Fibroblast of skin of left quadriceps (primary cell): ENCODE measurements around the gene PCDHGB4.
"Not testable (repeated sequence)": the region's sequence is repeated elsewhere in the genome, so short reads cannot be mapped to it uniquely, and the experiment has no call there.

Experiments
- DNase-seq, 2 experiments: peaks; one replicate each; pipeline ENCODE4 v3.0.0-alpha.2; 2013; ENCODE audit warnings: low read depth in 2 of 2

Gene PCDHGB4

DNA sequence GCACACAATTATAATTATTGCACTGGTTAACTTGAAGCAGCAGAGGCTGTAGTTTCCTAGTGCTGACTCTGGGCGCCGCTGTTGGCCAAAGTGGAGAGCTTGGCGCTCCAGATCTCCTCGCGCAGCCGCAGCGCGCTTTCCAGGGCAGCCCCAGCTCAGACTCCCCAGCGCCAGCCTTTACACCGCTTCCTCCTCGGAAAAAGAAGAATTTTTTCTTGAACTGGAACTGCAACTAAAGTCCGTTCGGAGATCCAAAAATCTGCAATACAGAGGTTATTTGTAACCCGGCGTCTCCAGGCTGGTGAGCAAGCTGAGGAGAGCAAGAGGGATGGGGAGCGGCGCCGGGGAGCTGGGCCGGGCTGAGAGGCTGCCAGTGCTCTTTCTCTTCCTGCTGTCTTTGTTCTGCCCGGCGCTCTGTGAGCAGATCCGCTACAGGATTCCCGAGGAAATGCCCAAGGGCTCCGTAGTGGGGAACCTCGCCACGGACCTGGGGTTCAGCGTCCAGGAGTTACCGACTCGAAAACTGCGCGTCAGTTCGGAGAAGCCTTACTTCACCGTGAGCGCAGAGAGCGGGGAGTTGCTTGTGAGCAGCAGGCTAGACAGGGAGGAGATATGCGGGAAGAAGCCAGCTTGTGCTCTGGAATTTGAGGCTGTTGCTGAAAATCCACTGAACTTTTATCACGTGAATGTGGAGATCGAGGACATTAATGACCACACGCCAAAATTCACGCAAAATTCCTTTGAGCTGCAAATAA, at the start of gene PCDHGB4:
PCDHGB4 (plus strand) TSS at position 142 of the 755 bp plus-strand sequence; CDS start at position 329, 187 bp downstream.
- not testable (repeated sequence) for DNase-seq

DNA sequence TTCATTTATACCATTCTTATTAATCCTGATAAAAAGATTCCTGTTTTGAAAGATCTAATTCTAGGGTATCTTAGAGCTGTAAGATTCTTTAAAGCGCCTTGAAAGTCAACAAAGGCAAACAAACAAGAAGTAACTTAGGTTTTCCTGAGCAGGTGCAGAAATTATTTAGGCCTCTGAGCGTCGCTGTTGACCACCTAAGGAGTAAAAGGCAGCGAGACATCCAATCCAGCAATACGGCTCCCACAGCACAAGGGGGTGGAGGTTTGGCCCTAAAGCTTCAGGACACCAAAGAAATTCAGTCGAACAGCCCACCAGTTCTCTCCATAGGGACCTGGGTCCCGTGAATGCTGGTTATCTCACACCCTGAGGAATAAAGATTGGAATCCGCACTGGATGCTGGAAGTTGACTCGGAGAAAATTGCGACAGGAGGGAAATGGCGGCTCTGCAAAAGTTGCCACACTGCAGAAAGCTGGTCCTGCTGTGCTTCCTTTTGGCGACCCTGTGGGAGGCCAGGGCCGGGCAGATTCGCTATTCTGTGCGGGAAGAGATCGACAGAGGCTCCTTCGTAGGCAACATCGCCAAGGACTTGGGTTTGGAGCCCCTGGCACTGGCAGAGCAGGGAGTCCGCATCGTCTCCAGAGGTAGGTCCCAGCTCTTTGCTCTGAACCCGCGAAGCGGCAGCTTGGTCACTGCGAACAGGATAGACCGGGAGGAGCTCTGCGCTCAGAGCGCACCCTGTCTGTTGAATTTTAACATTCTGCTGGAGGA, 48.8 kb upstream of the PCDHGB4 start, which contains the start of gene PCDHGA2:
PCDHGA2 (plus strand) TSS at position 223 of the 769 bp plus-strand sequence.
- DNase-seq, result no peak

DNA sequence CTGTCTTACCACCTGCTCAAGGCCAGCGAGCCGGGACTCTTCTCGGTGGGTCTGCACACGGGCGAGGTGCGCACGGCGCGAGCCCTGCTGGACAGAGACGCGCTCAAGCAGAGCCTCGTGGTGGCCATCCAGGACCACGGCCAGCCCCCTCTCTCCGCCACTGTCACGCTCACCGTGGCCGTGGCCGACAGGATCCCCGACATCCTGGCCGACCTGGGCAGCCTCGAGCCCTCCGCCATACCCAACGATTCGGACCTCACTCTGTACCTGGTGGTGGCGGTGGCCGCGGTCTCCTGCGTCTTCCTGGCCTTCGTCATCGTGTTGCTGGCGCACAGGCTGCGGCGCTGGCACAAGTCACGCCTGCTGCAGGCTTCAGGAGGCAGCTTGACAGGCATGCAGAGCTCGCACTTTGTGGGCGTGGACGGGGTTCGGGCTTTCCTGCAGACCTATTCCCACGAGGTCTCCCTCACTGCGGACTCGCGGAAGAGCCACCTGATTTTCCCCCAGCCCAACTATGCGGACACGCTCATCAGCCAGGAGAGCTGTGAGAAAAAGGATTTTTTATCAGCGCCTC, 46.6 kb upstream of the PCDHGB4 start:
- not testable (repeated sequence) for DNase-seq

GRCh38 chr5:141342773-141343172, 44.7 kb upstream of the PCDHGB4 start:
- DNase-seq, result no peak

DNA sequence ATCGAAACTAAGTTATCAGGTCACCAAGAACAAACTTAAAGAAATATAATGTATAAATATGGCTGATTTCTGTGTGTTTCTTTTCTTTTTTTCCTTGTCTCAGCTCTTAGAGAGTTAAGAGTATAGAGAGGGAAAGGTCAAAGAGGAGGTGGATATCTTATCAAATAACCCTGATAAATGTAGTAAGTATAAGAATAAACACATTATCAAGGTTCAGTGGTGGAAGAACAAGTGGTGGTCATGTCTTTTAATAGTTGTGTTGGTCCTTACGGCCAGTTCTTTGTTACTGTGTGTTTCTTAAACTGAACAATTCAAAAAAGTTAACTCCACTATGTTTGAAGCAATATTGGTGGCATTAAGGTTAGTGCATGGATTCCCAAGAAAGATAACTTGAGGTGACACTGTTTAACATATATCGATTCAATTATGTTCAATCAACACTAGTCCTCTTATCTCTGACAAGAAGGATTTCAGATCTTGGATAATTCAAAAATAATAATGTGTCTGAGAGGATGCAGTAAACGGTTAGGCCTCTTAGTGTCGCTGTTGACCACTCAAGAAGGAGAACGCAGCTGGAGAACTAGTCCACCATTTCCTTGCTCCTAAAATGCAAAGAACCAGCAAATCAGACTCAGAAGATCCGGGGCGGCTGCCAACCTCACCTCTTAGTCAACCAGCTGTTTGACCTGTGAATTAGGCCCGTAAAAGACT, 44.1 kb upstream of the PCDHGB4 start, which contains the start of gene PCDHGA3:
PCDHGA3 (plus strand) TSS at position 588 of the 711 bp plus-strand sequence. CDS start 205 bp downstream, outside the sequence.
- no peak for DNase-seq

GRCh38 chr5:141343953-141344463, 43.5 kb upstream of the PCDHGB4 start:
- DNase-seq, result no peak

- no peak for DNase-seq
These were observed 42.2 kb upstream of the PCDHGB4 start for GRCh38 chr5:141345327-141345726.

GRCh38 chr5:141346017-141346416, 41.5 kb upstream of the PCDHGB4 start:
- DNase-seq, result not testable (repeated sequence)

DNA sequence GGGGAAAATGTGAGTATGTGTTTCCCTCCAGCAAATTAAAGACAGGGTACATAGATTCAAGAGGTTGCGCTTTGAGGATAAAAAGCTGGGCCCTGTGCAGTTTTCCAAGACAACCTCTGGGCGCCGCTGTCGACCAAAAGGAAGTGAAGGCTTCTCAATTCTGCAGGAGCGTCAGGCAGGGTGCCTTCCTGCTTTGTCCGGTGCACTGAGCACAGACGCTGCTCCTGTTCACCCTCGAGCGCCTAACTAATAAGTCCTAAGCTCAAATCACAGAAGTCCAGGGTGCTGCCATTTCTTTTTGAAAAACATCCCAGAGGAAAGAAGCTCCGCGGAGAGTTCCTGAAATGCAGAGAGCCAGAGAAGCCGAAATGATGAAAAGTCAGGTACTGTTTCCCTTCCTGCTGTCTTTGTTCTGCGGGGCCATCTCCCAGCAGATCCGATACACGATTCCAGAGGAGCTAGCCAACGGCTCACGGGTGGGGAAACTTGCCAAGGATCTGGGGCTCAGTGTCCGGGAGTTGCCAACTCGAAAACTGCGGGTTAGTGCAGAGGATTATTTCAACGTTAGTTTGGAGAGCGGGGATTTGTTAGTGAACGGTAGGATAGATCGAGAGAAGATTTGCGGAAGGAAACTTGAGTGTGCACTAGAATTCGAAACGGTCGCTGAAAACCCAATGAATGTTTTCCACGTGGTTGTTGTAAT, 37.4 kb upstream of the PCDHGB4 start, which contains the start of gene PCDHGB1:
PCDHGB1 (plus strand) TSS at position 183 of the 703 bp plus-strand sequence; CDS start at position 345, 162 bp downstream.
- no peak for DNase-seq

DNA sequence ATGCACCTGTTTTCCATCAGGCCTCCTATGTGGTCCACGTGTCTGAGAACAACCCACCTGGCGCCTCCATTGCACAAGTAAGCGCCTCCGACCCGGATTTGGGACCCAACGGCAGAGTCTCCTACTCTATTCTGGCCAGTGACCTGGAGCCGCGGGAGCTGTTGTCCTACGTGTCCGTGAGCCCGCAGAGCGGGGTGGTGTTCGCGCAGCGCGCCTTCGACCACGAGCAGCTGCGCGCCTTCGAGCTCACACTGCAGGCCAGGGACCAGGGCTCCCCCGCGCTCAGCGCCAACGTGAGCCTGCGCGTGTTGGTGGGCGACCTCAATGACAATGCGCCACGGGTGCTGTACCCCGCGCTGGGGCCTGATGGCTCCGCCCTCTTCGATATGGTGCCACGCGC, 35.9 kb upstream of the PCDHGB4 start:
- no peak for DNase-seq

DNA sequence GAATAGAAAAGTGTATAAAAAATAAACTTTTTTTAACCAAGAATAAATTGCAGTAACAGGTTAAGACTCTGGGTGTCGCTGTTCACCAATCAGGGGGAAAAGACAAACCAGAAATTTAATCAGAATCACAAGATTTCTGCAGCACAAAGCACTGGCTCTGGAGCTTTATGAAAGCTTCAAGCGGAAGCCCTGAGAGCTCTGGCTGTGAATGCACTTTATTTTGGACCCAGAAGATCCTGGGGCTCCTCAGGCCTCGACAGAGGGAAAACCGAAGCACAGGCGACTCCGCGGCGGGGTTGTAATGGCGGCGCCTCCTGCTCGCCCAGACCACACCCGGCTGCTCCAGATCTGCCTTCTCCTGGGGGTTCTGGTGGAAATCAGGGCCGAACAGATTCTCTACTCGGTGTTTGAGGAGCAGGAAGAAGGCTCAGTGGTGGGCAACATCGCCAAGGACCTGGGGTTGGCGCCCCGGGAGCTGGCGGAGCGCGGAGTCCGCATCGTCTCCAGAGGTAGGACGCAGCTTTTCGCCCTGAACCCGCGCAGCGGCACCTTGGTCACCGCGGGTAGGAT, 32.5 kb upstream of the PCDHGB4 start, which contains the start of gene PCDHGA4:
PCDHGA4 (plus strand) TSS at position 122 of the 570 bp plus-strand sequence; CDS start at position 209, 87 bp downstream.
- DNase-seq, result no peak

GRCh38 chr5:141355641-141356040, 31.9 kb upstream of the PCDHGB4 start:
- no peak for DNase-seq

- DNase-seq, result no peak
These were observed 31.4 kb upstream of the PCDHGB4 start for GRCh38 chr5:141356133-141356532.

DNA sequence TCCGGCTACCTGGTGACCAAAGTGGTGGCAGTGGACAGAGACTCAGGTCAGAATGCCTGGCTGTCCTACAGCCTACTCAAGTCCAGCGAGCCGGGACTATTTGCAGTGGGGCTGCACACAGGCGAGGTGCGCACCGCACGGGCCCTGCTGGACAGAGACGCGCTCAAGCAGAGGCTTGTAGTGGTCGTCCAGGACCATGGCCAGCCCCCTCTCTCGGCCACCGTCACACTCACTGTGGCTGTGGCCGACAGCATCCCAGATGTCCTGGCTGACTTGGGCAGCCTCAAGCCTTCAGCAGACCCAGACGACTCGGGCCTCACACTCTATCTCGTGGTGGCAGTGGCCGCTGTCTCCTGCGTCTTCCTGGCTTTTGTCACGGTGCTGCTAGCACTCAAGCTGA, 30.5 kb upstream of the PCDHGB4 start:
- DNase-seq, result no peak

- no peak for DNase-seq
These were observed 27.6 kb upstream of the PCDHGB4 start, which contains the start of gene PCDHGB2 for GRCh38 chr5:141359790-141360426. PCDHGB2 (plus strand) TSS chr5:141359994; CDS start chr5:141360136, 142 bp downstream.

DNA sequence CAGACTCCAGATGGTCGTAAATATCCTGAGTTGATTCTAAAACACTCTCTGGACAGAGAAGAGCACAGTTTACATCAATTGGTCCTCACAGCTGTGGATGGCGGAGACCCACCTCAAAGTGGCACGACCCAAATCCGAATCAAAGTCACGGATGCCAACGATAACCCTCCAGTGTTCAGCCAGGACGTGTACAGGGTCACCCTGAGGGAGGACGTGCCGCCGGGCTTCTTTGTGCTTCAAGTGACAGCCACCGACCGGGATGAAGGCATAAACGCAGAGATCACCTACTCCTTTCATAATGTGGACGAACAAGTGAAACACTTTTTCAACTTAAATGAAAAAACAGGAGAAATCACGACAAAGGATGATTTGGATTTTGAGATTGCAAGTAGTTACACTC, 26.8 kb upstream of the PCDHGB4 start:
- no peak for DNase-seq

- DNase-seq, result no peak
These were observed 24.8 kb upstream of the PCDHGB4 start for GRCh38 chr5:141362719-141363118.

DNA sequence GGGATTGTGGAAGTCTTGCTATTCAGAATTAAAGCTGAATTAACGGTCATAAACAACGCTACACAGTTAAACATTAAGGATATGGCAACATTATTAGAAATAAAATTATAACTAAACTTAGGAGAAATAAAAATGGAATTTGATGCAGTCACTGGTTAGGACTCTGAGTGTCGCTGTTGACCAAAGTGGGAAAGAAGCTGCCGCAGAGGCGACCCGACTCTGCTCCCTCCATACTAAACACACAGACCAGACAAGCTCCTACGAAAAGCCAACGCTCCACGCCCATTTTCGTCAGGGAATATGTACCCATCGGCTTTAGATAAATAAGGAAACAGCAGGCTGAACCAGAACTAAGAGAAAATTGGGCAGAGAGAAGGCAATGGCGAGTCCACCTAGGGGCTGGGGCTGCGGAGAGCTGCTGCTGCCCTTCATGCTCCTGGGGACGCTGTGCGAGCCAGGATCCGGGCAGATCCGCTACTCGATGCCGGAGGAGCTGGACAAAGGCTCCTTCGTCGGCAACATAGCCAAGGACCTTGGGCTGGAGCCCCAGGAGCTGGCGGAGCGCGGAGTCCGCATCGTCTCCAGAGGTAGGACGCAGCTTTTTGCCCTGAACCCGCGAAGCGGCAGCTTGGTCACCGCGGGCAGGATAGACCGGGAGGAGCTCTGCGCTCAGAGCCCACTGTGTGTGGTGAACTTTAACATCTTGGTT, 23.4 kb upstream of the PCDHGB4 start, which contains the start of gene PCDHGA5:
PCDHGA5 (plus strand) TSS at position 211 of the 709 bp plus-strand sequence; CDS start at position 380, 169 bp downstream.
- no peak for DNase-seq
